Activated T-cell treated with anti-CD3 and anti-CD28 coated beads, Interleukin-2, amount 50 U/mL, for 48 hours (primary cell): ENCODE results near the gene MAN1A1.

Source experiments
- DNase-seq, 2 experiments: peaks; one replicate each; pipeline ENCODE4 v3.0.0-alpha.2; 2020

The MAN1A1 gene

DNA sequence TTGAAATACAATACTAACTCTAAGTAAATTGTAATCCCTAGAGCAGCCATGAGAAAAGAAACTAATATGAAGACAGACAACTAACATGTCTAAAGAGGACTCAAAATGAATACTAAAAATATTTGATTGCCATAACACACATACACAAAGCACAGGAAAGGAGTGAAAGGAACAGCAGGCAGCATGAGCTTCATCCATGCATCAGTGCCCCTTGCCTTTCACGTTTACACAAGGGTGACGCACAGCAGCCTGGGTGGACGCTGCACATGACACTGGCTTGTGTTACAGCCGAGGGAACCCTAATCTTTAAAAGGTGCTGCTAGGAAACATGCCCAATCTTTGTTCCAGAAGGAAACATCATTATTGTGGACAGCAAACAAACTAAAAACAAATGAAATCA is 123.5 kb downstream of the MAN1A1 start:
- no peak for DNase-seq

DNA sequence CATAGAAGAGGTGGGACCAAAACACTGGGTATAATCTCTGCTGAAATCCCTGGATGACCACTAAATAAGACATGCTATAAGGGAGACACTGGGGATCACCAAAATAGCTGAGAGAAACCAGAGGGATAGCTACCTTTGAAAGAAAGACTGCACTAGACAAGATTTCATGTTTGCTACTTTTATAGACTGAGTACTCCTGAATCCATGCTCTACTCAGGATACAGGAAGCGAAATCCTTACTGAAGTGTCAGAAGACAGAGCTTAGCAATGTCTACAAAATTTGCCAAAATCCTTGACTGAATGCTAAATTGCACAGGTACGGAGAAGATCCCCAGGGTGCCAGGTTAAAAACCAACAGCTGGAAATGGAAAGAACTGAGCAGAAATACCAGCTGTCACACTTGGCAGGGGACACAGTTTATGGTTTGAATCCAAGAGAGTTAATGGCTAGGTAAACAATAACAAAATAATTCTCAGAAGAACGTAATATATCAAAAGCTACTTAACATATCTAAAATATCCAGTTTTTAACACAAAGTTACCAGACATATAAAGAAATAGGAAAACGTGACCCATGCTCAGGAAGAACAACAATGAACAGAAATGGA is 125.4 kb downstream of the MAN1A1 start:
- no peak for DNase-seq

DNA sequence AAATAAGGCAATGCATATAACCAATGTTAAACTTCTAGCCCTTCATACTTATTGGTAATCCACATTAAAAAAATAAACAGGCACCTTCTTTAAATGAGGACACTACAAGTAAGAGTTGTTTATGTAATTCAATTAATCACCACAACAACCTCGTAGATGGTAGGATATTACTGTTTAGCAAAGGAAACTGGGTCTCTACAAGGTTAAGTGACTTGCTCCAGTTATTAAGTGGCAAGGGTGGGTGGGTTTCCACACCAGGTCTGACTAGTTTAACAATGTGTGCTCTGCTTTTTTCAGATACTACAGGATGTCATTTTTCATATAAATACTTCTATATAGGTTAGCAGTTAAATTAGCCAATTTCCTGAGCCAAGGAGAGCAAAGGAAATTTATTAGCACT is 129.1 kb downstream of the MAN1A1 start:
- DNase-seq, result no peak

DNA sequence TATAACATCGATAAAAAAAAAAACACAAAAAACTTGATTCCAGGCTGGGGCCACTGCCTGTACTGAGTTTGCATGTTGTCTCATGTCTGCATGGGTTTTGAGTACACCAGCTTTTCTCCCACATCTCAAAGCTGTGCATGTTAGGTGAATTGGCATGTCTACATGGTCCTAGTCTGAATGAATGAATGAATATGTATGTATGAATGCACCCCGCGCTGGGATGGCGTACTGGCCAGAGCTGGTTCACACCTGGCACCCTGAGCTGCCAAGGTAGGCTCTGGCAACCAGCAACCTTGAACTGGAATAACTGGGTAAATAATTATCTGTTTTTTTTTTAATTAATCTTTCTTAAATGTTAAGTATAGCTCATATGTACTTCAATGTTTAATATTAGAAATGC is 131.0 kb downstream of the MAN1A1 start:
- no peak for DNase-seq

DNA sequence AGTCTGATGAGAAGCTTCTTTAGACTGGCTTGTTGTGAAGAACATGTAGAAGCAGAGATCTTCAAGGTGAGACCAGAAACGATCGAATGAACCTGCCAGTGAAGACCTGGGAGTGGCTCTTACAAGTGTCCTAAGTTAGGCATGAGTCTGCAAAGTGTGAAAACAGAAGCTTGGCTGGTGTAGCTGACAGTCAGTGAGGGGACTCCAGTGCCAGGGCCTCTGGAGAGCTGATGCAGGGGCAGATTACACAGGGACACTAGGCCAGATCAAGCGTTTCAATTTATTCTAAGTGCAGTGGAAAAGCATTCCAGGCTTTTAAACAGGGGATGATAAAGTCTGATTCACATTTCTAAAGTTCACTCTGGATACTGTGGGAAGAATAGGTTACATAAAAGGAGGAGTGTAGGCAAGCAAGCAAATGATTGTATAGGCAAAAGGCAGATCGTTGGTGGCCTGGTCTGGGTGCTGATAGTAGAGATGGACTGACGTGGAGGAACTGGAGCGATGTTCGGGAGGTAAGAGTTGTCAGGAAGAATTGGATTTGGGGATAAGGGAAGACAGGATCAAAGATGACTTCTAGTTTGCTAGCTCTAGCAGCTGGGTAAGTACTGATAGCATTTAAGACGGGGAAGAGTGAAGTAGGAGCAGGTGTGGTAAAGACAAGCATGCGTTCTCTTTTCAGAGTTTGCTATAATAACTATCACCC is 133.5 kb downstream of the MAN1A1 start:
- DNase-seq, result no peak

DNA sequence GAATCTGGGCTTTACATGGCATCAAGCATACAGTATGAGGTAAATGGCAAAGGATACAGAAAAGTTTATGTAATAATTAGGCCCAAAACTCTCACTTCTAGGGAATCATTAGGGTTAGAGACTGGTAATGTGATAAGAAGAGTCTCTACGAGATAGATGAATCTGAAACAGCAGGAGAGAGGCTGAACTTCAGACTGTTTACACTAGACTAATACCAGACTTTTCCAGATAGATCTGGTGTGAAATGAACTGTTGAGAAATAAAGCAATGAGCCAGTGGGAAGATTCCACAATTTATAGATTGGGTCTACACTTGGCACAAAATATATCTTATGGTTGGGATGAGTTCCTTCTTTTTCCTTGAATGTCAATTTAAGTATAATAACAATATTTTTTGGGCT is 134.3 kb downstream of the MAN1A1 start:
- DNase-seq, result no peak

DNA sequence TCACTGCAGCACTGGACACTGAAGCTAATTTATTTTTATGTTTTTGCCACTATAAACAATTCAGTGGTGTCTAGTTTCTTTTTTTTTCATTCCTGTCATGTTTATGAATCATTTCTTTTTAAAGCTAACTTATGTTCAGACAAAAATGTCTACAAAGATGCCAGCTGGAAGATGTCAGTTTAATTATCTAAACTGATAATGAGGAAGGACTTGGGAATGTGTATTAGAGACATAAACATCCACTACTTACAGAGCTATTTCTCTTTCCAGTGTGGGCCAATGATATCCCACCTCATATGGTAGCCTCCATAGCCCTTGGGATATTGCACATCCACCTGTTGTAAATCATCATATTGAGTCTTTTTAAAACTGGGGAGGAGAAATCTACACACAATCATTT is 139.0 kb downstream of the MAN1A1 start:
- DNase-seq, result no peak

DNA sequence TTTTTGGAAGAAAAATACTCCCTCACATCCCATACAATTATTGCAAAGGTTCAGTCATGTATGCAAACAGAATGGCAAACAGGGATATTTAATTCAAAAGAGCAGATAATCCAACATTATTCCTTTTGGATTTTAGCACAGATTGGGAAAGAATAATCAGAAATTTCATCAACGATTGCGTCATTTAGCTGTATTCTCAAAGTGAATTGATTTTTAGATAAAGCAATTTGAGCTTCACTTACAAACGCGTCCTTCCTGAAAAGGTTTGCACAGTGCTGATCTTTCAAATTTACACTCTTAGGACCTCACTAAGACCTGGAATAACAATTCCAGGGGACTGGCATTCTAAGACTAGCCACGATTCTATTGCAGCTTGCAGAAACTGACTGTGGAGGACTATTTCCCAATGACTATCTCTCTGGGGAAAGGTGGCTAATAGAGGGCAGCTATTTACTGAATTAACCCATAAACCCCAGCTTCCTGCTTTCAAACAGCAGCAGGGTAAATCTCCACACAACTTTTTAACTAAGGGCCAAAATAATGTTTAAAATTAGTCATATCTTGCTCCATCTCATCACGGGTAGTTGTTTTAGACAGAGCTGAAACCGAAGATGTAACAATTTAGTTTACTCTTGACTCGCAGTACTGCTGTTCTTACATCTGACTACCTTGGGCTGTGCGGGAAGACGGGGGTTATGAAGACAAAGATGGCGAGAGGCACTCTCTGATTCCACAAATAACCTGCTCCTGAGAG is 139.9 kb downstream of the MAN1A1 start:
- DNase-seq, result no peak

DNA sequence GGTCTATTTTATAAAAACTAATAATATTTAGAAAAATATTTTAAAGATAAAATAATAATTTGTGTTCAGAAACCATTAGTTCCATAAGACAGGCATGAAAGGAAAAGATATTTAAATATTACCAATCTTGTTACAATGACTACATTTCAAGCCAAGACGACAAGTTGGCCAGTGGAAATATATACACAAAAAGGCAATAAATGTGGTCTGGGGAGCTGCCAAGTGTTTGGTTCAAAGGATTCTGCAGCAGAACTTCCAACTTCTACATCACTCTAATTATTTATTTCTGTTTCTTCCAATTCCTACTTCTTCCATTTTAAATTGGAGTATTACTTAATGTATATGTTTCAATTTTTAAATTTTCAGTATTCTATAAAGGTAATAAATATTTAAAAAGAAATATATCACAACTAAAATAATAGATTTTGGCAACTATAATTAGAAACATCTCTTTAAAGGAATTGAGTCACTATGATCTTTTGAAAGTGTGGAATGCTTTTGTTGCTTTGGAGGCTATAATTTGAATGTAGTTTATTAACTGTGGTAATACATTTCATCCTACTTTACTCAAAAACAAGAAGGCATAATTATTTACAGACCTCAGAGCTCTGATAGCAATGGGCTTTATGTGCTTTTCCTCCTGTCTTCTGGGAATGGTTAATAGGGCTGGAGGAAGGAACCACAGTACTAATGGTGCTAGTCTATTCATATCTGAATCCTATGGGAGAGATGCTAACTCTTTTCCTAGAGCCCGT is 141.4 kb downstream of the MAN1A1 start:
- no peak for DNase-seq

DNA sequence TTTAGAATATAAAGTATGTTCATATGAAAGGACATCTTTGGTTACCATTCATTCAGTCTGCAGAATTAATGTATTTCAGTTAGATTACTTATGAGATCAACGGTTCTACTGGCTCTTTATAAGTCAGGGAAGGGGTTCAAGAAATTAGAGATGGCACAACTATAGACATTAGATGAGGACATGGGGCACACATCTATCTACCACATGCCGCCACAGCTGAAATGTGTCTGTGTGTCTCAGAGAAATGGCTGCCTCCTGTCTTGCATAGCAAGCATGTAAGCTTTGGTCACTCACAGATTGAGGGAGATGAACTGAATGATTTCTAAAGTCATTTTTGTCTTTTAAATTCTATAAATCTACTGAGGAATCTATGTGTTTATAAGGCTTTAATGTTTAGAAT is 142.2 kb downstream of the MAN1A1 start:
- no peak for DNase-seq

DNA sequence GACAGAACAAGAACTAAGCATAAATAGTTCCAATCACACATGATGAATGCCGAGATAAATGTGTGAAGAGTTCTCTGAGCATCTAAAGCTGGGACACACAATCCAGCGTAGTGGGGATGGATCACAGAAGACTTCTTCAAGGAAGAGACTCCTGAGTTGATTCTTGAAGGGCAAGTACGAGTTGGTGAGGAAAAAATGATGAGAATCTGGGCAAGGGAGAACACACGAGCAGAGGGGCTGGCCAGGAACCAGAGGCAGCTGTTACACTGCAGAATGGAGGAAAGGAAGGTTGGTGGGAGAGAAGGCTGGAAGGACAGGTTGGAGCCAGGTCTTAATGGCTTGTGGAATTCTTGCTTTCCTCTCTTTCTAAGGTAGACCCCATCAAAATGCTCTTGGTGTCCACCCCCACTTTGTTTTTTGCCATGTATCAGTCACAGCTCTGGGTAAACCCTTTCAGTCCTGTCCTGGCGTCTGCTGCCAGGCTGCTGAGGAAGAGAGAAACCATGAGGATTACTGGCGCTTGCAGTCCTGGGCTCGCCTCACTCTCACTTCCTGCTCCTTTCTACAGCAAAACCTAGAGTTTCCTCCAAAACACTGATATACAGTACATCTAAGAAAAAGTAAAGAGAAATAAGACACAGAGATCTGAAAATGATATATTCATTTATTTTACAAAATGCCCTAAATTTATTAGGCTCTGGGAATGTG is 143.5 kb downstream of the MAN1A1 start:
- no peak for DNase-seq

DNA sequence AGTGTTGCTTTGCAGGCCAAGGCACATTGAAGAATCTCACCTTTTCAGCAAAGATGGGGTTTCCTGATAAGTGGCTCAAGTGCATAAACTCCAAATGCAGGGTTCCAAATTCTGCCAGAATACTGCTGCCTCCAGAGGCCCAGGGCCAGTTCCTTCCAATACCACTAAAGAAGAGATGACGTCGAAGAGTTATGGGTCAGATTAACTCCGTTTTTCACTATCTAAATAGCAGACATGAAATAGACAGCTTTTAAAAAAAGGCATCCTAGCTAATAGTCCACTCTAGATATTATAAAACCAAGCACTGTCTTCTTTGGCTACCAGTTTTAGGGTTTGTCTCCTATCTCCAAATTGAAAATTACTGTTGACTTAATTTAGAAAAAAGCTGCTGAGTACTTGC is 144.8 kb downstream of the MAN1A1 start:
- no peak for DNase-seq

DNA sequence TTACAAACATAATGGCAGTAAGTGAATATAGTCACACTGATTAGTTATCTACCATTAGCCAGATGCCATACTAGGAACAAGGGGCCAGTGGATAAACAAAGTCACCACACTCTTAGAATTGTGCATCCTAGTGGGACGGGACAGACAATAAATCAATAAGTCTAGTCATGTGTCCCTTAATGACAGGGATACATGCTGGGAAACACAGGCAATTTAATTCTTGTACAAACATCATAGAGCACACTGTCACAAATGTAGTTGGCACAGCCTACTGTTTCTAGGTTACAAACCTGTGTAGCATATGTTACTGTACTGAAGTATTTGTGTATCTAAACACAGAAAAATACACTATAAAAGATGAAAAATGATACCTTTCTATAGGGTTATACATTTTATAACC is 148.1 kb downstream of the MAN1A1 start:
- DNase-seq, result no peak

DNA sequence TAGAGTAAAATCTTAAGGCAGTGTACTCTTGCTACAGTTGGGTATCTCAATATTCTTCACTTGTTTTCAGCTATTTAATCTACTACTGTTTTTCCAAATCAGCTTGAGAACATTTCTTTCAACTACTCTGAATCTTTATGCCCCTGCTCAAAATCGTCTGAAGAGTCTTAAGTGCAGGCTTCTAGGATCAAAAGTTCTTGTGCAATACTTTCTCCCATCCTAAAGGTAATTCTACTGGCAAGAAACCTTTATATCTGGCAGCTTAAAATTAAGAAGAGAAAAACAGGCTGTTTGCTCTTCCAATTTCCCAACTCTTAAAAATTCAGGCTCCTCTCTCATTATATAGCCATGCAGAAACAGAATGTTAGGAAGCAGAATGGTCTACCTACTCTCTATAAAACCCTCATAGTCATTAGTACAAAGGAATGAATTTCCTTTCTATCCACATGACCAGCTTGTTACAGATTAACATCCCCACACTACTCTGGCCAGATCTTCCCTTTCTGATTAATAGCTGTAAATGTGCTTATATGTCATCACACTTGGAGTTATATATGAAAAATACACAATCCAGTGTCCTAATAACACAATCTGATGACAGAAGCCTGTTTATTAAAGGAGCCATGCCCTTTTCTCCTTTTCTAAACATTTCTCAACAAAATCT is 148.9 kb downstream of the MAN1A1 start:
- DNase-seq, result no peak

DNA sequence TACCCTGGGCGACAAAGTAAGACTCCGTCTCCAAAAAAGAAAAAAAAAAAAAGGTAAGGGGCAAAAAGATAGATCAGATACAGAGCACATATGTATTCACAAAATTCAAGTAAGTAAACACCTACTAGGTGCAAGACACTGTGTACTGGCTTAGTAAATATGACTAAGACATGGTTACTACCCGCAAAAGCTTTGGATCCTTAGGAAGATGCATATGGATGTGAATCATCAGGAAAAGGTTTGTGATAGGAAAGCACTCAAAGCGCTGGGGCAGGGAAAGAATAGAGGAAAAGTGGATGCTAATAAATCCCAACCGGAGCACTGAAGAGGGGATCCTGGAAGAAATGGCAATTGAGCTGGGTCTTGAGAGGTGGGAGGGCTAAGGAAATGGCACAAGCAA is 152.3 kb downstream of the MAN1A1 start:
- DNase-seq, result no peak

DNA sequence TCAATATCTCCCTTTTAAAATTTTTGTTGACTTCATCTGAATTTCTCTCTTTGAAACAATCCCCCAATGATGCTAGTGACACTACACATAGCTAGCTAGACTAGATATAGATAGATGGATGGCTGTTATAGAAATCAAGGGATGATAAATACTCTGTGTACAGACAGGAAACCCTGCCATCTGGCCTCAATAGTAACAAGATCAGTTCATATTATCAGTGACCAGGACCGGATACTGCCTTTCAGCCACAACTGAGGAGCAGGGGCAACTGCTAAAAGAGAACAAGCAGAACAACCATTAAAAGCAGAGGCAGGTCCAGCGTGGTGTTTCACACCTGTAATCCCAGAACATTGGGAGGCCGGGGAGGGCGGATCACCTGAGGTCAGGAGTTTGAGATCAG is 152.8 kb downstream of the MAN1A1 start:
- no peak for DNase-seq

DNA sequence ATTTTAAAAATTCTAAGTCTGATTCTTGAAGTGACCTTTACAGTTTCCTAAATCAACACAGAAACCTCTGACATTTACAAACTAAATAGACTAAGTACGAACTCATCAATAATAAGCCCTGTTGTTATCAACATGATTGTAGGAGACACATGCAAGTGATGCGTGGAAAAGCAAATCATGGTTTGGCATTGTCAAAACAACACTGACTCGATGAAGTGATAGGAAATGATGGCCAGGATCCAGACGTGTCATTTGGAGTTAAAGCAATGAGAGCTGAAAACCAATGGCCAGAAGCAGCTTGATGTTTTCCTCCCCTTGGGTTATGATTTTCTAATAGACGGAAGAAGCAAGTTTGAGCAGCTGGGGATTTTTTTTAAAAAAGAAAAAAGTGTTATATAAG is 153.7 kb downstream of the MAN1A1 start:
- no peak for DNase-seq

DNA sequence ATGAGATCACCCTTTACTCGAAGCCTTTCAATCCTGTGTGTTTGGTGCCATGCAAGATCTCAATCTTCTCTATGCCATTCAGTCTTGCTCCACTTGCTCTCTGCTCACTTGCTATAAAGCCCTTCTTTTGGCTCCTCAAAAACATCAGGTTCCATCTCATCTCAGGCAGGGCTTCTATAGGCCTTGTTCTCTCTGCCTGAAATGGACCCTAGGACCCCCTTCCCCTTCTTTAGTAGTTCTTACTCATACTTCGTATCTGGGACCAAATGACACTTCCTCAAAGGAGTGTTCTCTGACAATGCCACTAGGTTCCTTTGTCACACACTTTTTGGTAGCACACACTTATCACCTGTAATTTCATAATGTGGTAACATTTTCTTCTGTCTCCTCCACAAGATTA is 154.4 kb downstream of the MAN1A1 start:
- no peak for DNase-seq

DNA sequence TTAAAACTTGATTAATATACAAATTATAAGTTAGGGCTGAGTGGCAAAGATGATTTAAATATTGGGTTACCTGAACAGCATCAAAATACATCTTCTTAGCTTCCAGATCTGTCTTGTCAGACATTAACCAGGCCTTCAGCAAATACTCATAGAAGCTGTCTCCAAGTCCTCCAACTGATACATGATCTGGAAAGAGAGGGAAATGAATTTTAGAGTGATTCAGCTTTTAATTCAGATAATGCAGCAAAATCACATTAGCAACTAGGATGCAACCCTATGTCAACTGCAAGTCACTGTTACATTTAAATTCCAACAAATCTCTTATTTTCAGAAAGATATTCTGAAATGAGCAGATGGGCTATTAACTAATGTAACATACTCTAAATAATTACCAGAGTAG is 155.9 kb downstream of the MAN1A1 start:
- DNase-seq, result no peak

DNA sequence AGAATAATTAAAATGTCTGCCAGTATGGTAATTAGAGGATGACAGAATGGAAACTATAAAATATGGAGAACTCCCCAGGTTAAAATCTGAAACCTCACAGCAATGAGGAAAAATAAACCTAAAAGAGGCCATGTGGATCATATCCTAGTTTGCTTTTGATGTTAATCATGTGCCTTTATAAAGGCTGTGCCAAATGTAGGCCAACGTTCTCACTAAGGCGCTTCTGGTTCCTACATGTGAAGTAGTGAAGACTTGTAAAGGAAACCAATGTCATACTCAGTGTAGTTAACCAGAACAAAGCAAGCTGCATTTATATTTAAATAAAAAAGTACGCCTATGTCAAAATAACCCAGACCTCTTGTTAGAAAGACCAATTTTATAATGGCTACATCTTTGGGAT is 157.4 kb downstream of the MAN1A1 start:
- no peak for DNase-seq

DNA sequence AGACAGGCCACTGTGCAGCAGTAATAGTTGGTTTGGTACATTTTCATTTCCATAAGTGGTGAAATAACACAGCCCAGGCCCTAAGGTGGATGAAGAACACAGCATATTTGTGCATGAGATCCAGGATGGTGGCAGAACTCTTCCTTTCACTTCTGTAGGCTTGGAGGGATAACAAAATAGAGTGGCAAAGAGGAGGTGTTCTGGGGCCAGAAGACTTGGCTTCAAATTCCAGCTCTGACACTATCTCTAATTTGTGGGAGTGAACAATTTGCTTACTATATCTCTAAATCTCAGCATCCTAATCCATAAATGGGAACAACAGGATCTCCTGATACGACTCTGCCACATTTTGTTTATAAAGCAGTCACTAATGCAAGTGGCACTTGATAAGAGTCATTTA is 159.4 kb downstream of the MAN1A1 start:
- no peak for DNase-seq

DNA sequence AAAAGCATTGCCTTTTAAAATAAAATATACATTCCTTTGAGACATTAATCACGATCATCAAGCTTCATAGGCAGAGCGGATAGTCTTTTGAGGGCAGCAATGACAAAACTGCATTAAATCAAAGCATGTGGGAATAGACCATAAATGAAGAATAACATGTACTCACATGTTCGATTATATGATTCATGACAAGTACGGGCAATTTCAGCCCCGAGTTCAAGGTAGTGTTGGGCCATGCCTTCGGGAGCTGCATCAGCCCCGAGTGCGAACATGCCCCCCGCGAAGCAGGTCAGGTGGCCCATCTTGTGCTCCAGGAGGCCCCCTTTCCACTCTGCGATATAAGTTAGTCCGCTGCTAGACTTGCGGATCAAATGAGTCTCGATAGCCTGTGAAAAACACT is 160.1 kb downstream of the MAN1A1 start:
- DNase-seq, result no peak
